Activated CD8-positive, alpha-beta memory T cell treated with anti-CD3 and anti-CD28 coated beads for 36 hours (primary cell): ENCODE data around the gene KRT39. TPM values are rescaled to one million over a fixed set of nuclear protein-coding genes. Genes with fewer than 3 reads are reported as not detected.
"Not testable (repeated sequence)": the region's sequence is repeated elsewhere in the genome, so short reads cannot be mapped to it uniquely, and the experiment has no call there.

ENCODE experiments used
- CTCF ChIA-PET: fragments of 350-600 bp; sonication (Branson Sonifier 250); formaldehyde crosslinking; loops from one replicate; lab custom pipeline; 2021; ENCODE audit warnings: antibody characterized with exemption; lab: Charles Lee
- POLR2A ChIA-PET: fragments of 350-600 bp; sonication (Branson Sonifier 250); formaldehyde crosslinking; loops from one replicate; lab custom pipeline; 2021; ENCODE audit warnings: antibody characterized with exemption; lab: Charles Lee
- total RNA-seq, 2 experiments: library from RNA; stranded (reverse); gene quantifications; one replicate each; pipeline ENCODE4 v1.2.3, GENCODE V29; 2021

Gene KRT39
- total RNA-seq, result not detected

DNA sequence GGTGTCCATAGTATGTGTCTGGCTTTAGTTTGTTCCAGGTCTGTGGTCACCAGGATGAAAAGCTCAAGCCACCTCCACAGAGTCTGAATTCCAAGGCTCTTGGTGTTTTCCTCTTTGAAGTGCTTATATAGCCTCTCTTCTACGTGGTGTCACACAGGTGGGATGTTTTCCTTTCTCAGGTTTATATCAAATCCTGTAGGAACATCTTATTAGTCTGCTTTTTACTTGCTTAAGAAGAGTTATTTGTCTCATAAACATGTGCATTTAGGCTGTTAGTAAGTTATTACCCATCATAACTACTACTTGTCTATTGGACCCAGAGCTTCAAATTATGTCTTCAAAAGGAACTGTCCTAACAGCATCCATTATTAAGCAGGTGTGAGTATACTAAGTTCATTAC lies at the start of gene KRT39:
Gene KRT39, minus strand, starts transcription at position 101 of the 400 bp plus-strand sequence. Its CDS starts 92 bp downstream, at position 9.
- ChIA-PET POLR2A (no interaction called here), CTCF (no interaction called here)

GRCh38 chr17:41015454-41015853 lies 48.7 kb upstream of the KRT39 start:
- POLR2A ChIA-PET, result no interaction called here
- CTCF ChIA-PET, result no interaction called here

DNA sequence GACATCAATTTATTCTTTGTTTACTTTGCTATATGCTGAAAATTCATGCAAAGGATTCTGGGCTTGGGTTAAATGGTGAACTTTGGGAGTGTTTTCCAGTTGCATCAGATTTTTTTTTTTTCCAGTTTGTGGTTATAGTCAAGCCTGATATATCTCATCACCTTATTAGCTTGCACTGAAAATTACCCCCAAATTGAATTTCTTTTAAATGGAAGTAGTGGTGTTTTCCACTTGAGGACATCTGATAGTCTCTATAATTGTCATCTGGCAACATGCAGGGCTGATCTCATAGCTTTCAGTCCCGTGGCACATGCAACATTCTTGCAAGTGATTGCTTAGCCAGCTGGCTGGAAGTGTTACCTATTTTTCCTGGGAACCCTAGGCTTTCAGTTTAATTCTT lies 46.9 kb upstream of the KRT39 start:
- CTCF ChIA-PET, result no interaction called here
- POLR2A ChIA-PET, result no interaction called here

DNA sequence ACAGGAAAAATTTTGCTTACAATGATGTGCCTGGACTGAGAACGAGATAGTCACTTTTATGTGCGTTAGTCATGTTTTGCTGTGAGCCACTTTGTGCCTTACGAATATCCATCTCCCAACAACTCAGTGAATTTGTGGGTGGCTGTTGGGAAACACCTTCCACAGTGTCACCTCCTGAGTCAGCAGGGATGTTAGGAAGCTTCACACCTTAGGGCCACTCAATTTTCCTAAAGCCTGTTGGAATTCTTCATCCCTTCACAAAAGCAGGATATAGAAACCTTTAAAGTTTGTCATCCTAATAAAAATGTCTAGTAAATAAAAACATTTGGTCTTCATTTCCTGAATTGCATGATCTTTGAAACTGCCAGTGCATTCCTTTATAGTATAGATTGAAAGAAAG lies 46.4 kb upstream of the KRT39 start:
- ChIA-PET CTCF (no interaction called here), POLR2A (no interaction called here)

GRCh38 chr17:41012326-41013120 lies 45.8 kb upstream of the KRT39 start:
- POLR2A ChIA-PET, result no interaction called here

GRCh38 chr17:41010441-41010840 lies 43.7 kb upstream of the KRT39 start:
- ChIA-PET CTCF (no interaction called here), POLR2A (no interaction called here)

More at GRCh38 chr17:41012326-41013120, 45.8 kb upstream of the KRT39 start:
- CTCF ChIA-PET, result no interaction called here

DNA sequence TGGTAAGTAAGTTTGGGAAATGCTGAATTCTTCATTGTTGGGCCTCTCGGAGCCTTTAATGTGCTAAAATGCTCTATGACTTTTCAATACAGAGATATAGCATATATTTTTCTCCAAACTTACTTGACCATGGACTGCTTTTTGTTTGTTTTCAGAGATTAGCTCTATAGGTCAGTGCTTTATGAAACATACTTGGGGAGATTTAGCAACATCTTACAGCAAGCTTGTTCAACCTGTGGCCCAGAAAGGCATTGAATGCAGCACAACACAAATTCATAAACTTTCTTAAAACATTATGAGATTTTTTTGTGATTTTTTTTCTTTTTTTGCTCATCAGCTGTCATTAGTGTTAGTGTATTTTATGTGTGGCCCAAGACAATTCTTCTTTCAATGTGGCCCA lies 43.2 kb upstream of the KRT39 start:
- CTCF ChIA-PET, result interaction anchor here (1.0 kb wide), 1 partner anchor 17 kb away, joined by 3 read pairs; the partner anchor contains the start of gene KRTAP1-5
- POLR2A ChIA-PET, result no interaction called here

DNA sequence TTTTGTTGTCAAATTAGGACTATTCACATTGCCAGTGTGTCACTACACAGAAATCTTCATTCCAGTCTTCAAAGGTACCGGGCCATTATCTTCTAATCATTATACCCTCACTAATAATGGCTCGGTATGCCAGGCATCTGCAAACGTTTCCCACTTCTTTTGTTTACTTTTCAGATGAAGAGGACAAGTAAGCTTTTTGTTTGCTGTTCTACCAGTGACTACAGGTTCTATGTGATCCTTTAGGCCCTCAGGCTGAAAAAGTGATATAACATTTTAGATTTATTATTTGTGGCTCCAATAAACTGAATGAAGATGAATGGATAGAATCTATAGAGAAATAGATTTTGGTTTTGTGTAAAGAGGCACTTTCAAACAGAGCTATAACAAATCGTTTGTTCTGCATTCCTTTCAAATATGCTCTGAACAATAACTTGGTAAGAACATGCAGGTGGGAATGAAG lies 42.6 kb upstream of the KRT39 start:
- ChIA-PET CTCF (interaction anchor here (1.0 kb wide), 1 partner anchor 17 kb away, joined by 3 read pairs; the partner anchor contains the start of gene KRTAP1-5), POLR2A (no interaction called here)

GRCh38 chr17:41008811-41009210 lies 42.1 kb upstream of the KRT39 start, which contains the start of gene KRTAP3-1:
KRTAP3-1 (minus strand) TSS chr17:41009128; CDS start chr17:41009074, 54 bp downstream.
- ChIA-PET POLR2A (no interaction called here), CTCF (interaction anchor here (1.0 kb wide), 1 partner anchor 18 kb away, joined by 3 read pairs; the partner anchor contains the start of gene KRTAP1-5)

GRCh38 chr17:41004397-41004796 lies 37.6 kb upstream of the KRT39 start:
- CTCF ChIA-PET, result no interaction called here
- POLR2A ChIA-PET, result no interaction called here

- POLR2A ChIA-PET, result no interaction called here
Measured at GRCh38 chr17:41003926-41004325, 37.2 kb upstream of the KRT39 start.

GRCh38 chr17:41002814-41003213 lies 36.1 kb upstream of the KRT39 start:
- CTCF ChIA-PET, result no interaction called here
- POLR2A ChIA-PET, result no interaction called here

More at GRCh38 chr17:41003926-41004325, 37.2 kb upstream of the KRT39 start:
- CTCF ChIA-PET, result no interaction called here

GRCh38 chr17:41001795-41002194 lies 35.0 kb upstream of the KRT39 start:
- ChIA-PET CTCF (no interaction called here), POLR2A (no interaction called here)

GRCh38 chr17:40999563-40999962 lies 32.8 kb upstream of the KRT39 start, which contains the start of gene KRTAP3-2:
KRTAP3-2 (minus strand) TSS chr17:40999906; CDS start chr17:40999853, 53 bp downstream.
- POLR2A ChIA-PET, CTCF ChIA-PET: not testable (repeated sequence)

DNA sequence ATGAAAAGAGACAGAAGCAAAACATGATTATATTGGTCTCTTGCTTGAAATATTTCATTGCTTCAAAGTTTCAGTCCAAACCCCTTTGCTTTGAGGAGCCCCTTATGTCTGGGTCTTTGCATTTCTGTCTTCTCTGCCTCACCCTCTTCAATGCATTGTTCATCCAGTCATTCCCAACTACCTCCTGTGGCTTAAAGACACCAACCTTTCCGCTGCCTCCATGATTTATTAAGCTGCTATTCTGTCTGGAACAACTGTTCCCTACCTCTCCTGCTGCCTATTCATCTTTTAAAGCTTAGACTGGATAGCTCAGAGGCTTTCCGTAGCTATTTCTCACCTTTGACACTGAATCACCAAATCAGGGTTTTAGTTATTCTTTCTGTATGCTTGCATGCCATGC lies 30.6 kb upstream of the KRT39 start:
- ChIA-PET CTCF (no interaction called here), POLR2A (no interaction called here)

- CTCF ChIA-PET, result no interaction called here
Measured at GRCh38 chr17:40996829-40997228, 30.1 kb upstream of the KRT39 start.

DNA sequence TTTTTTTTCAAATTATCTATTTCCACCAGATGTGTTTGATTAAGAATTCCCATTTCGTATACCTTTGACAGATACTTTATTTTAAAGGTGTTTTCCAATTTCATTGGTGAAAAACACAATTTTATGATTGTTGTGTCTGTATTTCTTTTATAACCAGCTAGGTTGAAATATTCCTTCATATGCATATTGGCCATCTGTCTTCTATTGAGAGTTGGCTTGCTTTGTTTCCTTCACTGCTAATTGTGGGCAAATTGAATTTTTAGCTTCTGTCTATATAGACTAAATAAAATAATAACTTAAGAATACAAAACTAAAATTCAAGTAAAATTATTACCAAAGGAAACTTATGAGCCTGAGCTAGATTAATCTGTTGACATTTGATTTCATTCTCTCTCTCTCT lies 28.4 kb upstream of the KRT39 start:
- ChIA-PET CTCF (no interaction called here), POLR2A (no interaction called here)

More at GRCh38 chr17:40996829-40997228, 30.1 kb upstream of the KRT39 start:
- POLR2A ChIA-PET, result no interaction called here

- POLR2A ChIA-PET, result no interaction called here
- CTCF ChIA-PET, result no interaction called here
Measured at GRCh38 chr17:40993839-40994238, 27.1 kb upstream of the KRT39 start, which contains the start of gene KRTAP3-3. KRTAP3-3 (minus strand) TSS chr17:40994164; CDS start chr17:40994097, 67 bp downstream.

DNA sequence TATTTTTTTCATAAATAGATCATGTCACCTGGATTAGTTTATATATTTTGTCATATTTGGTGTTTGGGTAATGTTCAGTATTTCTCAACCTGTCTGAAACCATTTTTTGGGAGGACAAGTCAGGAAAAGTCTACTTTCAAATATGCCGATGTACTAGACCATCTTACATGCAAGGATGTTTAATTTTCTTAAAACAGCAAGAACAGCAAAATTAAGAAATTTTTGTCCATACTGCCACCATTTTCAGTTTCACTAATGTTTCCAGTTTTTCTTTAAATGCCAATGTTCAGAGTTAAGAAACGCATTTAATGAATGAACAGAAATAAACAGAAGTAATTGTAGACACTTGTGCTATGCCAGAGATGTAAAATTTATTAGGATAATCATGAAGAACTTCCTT lies 26.3 kb upstream of the KRT39 start:
- POLR2A ChIA-PET, result no interaction called here
- CTCF ChIA-PET, result no interaction called here

DNA sequence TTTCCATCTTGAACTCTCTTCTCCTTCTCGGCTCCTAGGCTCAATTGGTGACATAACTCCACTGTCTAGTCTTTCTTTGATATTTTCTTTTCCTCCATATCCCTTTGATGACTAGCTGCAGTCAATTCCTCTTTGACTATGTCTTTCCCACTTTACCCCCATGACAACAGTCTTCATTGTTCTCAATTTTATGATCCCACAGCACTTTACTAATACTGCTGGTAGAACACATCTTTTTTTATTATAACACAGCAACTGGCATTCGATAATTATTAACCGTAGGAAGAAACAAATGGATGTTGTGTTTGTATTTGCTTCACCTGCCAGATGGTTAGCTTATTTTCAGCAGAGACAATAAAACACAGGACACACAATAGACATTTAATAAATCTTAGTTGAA lies 25.9 kb upstream of the KRT39 start:
- POLR2A ChIA-PET, result no interaction called here
- CTCF ChIA-PET, result no interaction called here

GRCh38 chr17:40986920-40987319 lies 20.2 kb upstream of the KRT39 start:
- ChIA-PET CTCF (no interaction called here), POLR2A (no interaction called here)
